H7 (cell line): Measurements from ENCODE around the gene ADAM8. TPM values are rescaled to one million over a fixed set of nuclear protein-coding genes. Genes with fewer than 3 reads are reported as not detected.
A peak's percentile ranks its signal among the peaks of the same experiment; 100 is the strongest.
"Not testable (repeated sequence)": the region's sequence is repeated elsewhere in the genome, so short reads cannot be mapped to it uniquely, and the experiment has no call there.

Source experiments
- DNase-seq: peaks from one replicate; pipeline ENCODE4 v3.0.0; 2012
- H3K27me3 ChIP-seq: 2 replicates; pipeline ENCODE4 v1.6.0; 2011; ENCODE audit warnings: mild to moderate bottlenecking, low read length; ENCODE audit not compliant: control insufficient read depth, insufficient read depth
- H3K36me3 ChIP-seq: replicated peaks from 2 replicates; pipeline ENCODE4 v1.5.1; 2011; ENCODE audit warnings: low read length; ENCODE audit not compliant: control insufficient read depth, insufficient read depth
- H3K4me3 ChIP-seq: 2 replicates; pipeline ENCODE4 v1.5.1; 2011; ENCODE audit warnings: low read depth, mild to moderate bottlenecking, control low read depth, low read length, moderate library complexity; ENCODE audit not compliant: insufficient read depth
- total RNA-seq: library from RNA; depleted of rRNA; stranded (reverse); fragments of >200 nt; shearing (Covaris generic); gene quantifications from 2 replicates; pipeline ENCODE4 v1.2.3, GENCODE V29; 2014; rRNA removed

Gene ADAM8
- 1.3 and 1.9 TPM in 2 replicates for total RNA-seq

DNA sequence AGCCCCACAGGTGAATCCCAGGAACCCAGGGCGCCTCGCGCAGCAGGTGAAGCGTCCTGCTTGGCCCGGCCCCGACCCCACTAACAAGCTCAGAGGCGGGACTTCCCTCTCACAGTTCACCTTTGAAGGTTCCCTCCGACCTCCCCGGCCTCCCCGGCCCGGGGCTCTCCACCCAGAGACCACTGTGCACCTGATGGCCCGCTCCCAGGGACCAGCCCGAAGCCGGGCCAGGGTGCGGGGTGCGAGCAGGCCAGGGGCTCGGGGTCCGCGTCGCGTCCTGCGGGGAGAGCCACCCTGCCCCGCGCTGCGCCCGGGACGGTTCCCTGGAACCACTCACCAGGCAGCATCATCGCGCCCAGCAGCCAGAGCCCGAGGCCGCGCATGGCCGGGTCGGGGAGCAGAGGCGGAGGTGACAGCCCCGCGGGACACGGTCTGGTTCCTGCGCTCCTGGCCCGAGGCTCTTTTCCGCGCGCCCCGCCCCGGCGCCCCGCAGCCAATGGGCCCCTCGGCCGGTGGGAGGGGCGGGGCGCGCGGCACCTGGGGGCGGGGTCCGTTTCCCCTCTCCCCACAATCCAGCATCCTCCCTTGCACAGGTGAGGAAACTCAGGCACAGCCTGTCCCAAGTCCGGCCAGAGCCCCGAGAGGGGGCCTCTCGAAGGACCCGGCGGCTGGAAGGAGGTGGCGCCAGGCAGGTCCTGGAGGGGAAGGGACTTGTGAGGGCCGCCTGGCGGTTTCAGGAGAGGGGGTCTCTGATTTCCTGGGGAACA, at the start of gene ADAM8:
Gene ADAM8 (minus strand): TSS at position 434 of the 767 bp plus-strand sequence. CDS start 51 bp downstream, at position 383.
- Histone ChIP-seq H3K27me3 (peaks cover 8% of the 10 kb centered on the region), H3K4me3 (peak within 1 kb of the TSS; percentile 39), H3K36me3 (peaks cover 3% of the 10 kb centered on the region)
- DNase-seq: peak; percentile 100

- H3K27me3 ChIP-seq: peaks cover 57% of the 10 kb centered on the region
- peak overlapping the region; percentile 42 for H3K4me3 ChIP-seq
- DNase-seq: no peak
Measured at GRCh38 chr10:133326223-133326551, 49.5 kb upstream of the ADAM8 start.

GRCh38 chr10:133325440-133326222, 49.0 kb upstream of the ADAM8 start:
- H3K4me3 ChIP-seq: peak overlapping the region; percentile 42
- no peaks in the 10 kb centered on the region for H3K36me3 ChIP-seq
- peak; percentile 85 for DNase-seq
- peaks cover 53% of the 10 kb centered on the region for H3K27me3 ChIP-seq

More at GRCh38 chr10:133326223-133326551, 49.5 kb upstream of the ADAM8 start:
- H3K36me3 ChIP-seq: no peaks in the 10 kb centered on the region

DNA sequence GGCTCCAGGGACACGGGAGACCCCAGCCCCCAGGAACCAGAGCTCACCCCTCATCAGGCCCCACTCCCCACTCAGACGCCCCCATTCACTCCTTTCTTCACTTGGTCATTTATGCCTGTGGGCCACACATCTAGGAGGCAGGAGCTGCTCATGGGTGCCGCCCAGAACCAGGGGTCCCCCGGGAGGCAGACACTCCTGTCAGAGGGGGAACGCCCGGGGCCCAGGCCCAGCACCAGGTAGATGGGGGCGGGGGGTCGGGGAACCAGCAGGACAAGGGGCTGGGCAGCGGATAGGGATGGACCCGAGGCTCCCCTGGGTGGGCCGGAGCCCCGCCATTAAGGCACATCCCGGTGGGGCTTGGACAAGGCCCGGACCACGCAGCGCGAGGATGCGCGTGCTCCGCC, 48.2 kb upstream of the ADAM8 start:
- Histone ChIP-seq H3K36me3 (no peaks in the 10 kb centered on the region), H3K4me3 (peak overlapping the region; percentile 42; the same call in 1 of the 2 replicates), H3K27me3 (peaks cover 50% of the 10 kb centered on the region)
- DNase-seq: peak; percentile 76

- Histone ChIP-seq H3K4me3 (peak overlapping the region; percentile 8; the same call in 1 of the 2 replicates), H3K36me3 (no peaks in the 10 kb centered on the region), H3K27me3 (peaks cover 45% of the 10 kb centered on the region)
- peak; percentile 94 for DNase-seq
Measured at GRCh38 chr10:133324198-133324792, 47.6 kb upstream of the ADAM8 start.

DNA sequence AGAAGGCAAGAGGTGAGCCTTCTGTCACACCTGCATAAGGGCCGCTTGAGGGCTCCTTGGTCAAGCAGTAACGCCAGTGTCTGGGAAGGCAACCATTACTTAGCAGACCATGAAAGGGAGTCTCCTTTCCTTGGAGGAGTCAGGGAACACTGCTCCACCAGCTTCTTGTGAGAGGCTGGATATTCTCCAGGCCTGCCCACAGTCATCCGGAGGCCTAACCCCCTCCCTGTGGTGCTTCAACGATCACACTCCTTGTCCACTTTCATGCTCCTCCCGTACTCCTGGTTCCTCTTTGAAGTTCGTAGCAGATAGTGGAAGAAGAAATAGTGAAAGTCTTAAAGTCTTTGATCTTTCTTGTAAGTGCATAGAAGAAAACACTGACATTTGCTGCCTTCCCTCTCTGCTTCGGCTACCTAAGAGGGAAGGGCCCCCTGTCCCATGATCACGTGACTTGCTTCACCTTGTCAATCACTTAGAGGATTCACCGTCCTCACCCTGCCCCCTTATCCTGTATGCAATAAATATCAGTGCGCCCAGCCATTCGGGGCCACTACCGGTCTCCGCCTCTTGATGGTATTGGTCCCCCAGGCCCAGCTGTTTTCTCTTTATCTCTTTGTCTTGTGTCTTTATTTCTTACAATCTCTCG, 45.5 kb upstream of the ADAM8 start:
- H3K36me3 ChIP-seq, DNase-seq, H3K4me3 ChIP-seq: not testable (repeated sequence)
- peaks cover 28% of the 10 kb centered on the region for H3K27me3 ChIP-seq

GRCh38 chr10:133320852-133321422, 44.3 kb upstream of the ADAM8 start:
- peaks cover 15% of the 10 kb centered on the region for H3K27me3 ChIP-seq
- H3K36me3 ChIP-seq, DNase-seq, H3K4me3 ChIP-seq: not testable (repeated sequence)

DNA sequence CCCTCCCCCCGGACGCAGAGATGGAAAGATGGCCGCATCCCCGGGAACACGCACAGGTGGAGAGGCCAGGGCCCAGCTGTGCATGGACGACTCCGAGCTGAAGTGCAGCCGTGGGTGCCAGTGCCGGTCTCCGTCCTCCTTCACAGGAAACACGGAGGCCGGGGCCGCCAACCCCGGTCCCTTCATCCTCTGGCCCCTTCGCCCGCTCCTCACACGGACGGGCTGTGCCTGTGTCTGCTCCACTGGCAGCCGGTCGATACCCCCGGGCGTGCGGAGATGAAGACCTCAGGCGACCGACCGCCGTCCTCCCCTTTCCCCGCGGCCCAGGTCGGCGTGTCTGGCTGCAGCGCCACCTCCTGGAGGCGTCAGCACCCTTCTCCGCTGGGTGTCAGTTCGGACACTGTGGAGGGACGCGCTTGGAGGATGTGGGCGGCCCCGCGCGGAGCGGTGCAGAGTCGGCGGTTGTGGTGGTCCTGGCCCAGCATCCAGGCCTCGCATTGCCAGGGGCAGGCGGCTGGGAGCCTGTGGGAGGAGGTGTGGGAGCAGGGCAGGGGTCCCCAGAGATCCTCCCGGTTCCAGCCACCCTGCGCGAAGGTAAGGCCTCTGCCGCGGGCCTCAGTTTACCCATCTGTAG, 41.9 kb upstream of the ADAM8 start:
- H3K36me3 ChIP-seq: no peaks in the 10 kb centered on the region
- H3K4me3 ChIP-seq: peak overlapping the region; percentile 55
- H3K27me3 ChIP-seq: peaks cover 3% of the 10 kb centered on the region; the same call in 1 of the 2 replicates
- peak; percentile 93 for DNase-seq

GRCh38 chr10:133316732-133317131, 40.1 kb upstream of the ADAM8 start:
- Histone ChIP-seq H3K36me3 (peaks cover 2% of the 10 kb centered on the region), H3K27me3 (peaks cover 3% of the 10 kb centered on the region; the same call in 1 of the 2 replicates), H3K4me3 (no peak overlapping the region)
- DNase-seq: no peak

DNA sequence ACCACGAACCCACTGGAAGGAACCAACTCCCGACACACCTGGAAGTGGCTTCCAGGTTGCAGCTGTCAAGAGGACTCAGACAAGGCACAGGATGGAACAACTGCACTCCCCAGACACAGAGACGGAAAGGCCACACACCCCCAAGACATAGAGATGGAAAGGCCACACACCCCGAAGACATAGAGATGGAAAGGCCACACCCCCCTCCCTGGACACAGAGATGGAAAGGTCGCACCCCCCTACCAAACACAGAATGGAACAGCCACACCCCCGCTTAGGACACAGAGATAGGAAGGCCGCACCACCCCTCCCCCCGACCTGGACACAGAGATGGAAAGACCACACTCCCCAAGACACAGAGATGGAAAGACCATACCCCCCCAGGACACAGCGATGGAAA, 39.6 kb upstream of the ADAM8 start:
- peaks cover 4% of the 10 kb centered on the region for H3K36me3 ChIP-seq
- no peak for DNase-seq
- peaks cover 3% of the 10 kb centered on the region; the same call in 1 of the 2 replicates for H3K27me3 ChIP-seq
- no peak overlapping the region for H3K4me3 ChIP-seq

DNA sequence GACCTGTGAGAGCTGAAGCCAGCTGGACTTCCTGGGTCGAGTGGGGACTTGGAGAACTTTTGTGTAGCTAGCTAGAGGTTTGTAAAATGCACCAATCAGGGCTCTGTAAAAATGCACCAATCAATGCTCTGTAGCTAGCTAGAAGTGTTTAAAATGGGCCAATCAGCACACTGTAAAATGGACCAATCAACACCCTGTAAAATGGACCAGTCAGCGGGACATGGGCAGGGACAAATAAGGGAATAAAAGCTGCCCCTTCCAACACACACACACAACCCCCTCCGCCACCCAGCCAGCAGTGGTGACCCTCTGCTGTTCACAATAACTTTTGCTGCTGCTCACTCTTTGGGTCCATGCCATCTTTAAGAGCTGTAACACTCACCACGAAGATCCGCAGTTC, 39.2 kb upstream of the ADAM8 start:
- H3K27me3 ChIP-seq: peaks cover 3% of the 10 kb centered on the region; the same call in 1 of the 2 replicates
- no peak for DNase-seq
- peaks cover 4% of the 10 kb centered on the region for H3K36me3 ChIP-seq
- no peak overlapping the region for H3K4me3 ChIP-seq

GRCh38 chr10:133314911-133315310, 38.2 kb upstream of the ADAM8 start:
- Histone ChIP-seq H3K27me3 (peaks cover 3% of the 10 kb centered on the region; the same call in 1 of the 2 replicates), H3K36me3 (peaks cover 7% of the 10 kb centered on the region), H3K4me3 (no peak overlapping the region)
- DNase-seq: no peak

GRCh38 chr10:133313192-133313591, 36.5 kb upstream of the ADAM8 start:
- H3K27me3 ChIP-seq: no peaks in the 10 kb centered on the region
- peaks cover 7% of the 10 kb centered on the region for H3K36me3 ChIP-seq
- H3K4me3 ChIP-seq: no peak overlapping the region
- no peak for DNase-seq
